ENCODE measurements around the gene RASEF. TPM values are rescaled to one million over a fixed set of nuclear protein-coding genes. Genes with fewer than 3 reads are reported as not detected.

Gene RASEF
- total and polyA plus RNA-seq, 8 donors: 6.6 to 26.7 (median 9.3) TPM

DNA sequence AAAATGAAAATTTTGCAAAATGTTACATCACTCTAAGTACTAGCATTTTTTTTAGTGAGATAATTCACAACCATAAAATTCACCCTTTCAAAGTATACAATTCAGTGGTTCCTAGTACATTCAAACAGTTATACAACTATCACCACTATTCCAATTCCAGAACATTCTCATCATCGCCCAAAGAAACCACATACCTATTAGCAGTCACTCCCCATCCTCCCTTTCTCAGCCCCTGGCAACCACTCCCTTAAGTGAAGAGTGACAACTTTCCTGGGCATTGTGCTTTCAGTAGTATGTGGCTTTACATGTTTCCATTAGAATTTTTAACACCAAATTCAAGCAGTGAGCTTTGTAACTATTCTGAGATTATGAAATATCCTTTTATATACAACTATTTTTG is 81.4 kb downstream of the RASEF start:
- TF ChIP-seq, protein P1, sequence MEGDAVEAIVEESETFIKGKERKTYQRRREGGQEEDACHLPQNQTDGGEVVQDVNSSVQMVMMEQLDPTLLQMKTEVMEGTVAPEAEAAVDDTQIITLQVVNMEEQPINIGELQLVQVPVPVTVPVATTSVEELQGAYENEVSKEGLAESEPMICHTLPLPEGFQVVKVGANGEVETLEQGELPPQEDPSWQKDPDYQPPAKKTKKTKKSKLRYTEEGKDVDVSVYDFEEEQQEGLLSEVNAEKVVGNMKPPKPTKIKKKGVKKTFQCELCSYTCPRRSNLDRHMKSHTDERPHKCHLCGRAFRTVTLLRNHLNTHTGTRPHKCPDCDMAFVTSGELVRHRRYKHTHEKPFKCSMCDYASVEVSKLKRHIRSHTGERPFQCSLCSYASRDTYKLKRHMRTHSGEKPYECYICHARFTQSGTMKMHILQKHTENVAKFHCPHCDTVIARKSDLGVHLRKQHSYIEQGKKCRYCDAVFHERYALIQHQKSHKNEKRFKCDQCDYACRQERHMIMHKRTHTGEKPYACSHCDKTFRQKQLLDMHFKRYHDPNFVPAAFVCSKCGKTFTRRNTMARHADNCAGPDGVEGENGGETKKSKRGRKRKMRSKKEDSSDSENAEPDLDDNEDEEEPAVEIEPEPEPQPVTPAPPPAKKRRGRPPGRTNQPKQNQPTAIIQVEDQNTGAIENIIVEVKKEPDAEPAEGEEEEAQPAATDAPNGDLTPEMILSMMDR (IDR thresholded peaks at IDR 0.05): no peak
- Histone ChIP-seq H3K27me3 (no peaks in the 10 kb centered on the region), H3K27ac (no peak overlapping the region), H3K36me3 (no peaks in the 10 kb centered on the region), H3K4me3 (no peak overlapping the region), H3K4me1 (no peaks in the 10 kb centered on the region), H3K9me3 (peaks cover 0 to 4% of the 10 kb centered on the region in 2 donors)
- no peak for DNase-seq
- intact Hi-C loops (cut with DNase I): no loop called here
- ATAC-seq: no peak

DNA sequence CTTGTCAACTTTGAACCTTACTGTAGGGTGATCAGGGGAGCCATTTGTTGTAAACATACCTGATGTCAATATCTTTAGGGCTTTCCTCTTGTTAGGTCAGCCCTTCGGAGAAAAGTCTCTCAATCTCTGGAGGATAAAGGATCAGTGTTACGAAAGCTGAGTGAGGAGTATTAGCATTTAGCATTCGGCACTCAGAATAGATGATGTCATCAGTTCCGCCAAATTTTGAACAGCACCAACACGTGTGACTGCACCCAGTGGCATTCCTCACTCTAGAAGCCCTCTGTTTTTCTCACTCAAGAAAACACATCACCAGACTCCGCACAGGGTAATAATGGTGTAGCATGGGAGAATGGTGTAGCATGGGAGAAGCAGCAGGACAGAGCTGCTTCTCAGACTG is 87.8 kb downstream of the RASEF start:
- no peaks in the 10 kb centered on the region for H3K27me3 ChIP-seq
- no peak for ATAC-seq
- no peak overlapping the region for H3K27ac ChIP-seq
- intact Hi-C loops (cut with DNase I): no loop called here
- H3K4me3 ChIP-seq: no peak overlapping the region
- H3K9me3 ChIP-seq: peaks cover 0 to 4% of the 10 kb centered on the region in 2 donors
- no peak for DNase-seq
- H3K4me1 ChIP-seq: no peaks in the 10 kb centered on the region
- TF ChIP-seq, protein P1 (IDR thresholded peaks at IDR 0.05): no peak
- H3K36me3 ChIP-seq: no peaks in the 10 kb centered on the region

GRCh38 chr9:82972446-82972845 is 90.5 kb downstream of the RASEF start:
- Histone ChIP-seq H3K27ac (no peak overlapping the region), H3K36me3 (no peaks in the 10 kb centered on the region), H3K27me3 (no peaks in the 10 kb centered on the region), H3K4me3 (no peak overlapping the region), H3K9me3 (peaks cover 0 to 2% of the 10 kb centered on the region in 2 donors), H3K4me1 (no peaks in the 10 kb centered on the region)
- DNase-seq: no peak
- intact Hi-C loops (cut with DNase I): no loop called here
- TF ChIP-seq, protein P1 (IDR thresholded peaks at IDR 0.05): no peak
- no peak for ATAC-seq

GRCh38 chr9:82970359-82970758 is 92.6 kb downstream of the RASEF start:
- intact Hi-C loops (cut with DNase I): no loop called here
- TF ChIP-seq, protein P1 (IDR thresholded peaks at IDR 0.05): no peak
- no peak for ATAC-seq
- no peak for DNase-seq
- no peaks in the 10 kb centered on the region for H3K4me1 ChIP-seq
- H3K27ac ChIP-seq: no peak overlapping the region
- no peaks in the 10 kb centered on the region for H3K36me3 ChIP-seq
- H3K27me3 ChIP-seq: no peaks in the 10 kb centered on the region
- no peak overlapping the region for H3K4me3 ChIP-seq
- no peaks in the 10 kb centered on the region for H3K9me3 ChIP-seq

- no peaks in the 10 kb centered on the region for H3K36me3 ChIP-seq
- no peaks in the 10 kb centered on the region for H3K9me3 ChIP-seq
- DNase-seq: no peak
- no peak overlapping the region for H3K27ac ChIP-seq
- H3K4me1 ChIP-seq: no peaks in the 10 kb centered on the region
- TF ChIP-seq, protein P1 (IDR thresholded peaks at IDR 0.05): no peak
- intact Hi-C loops (cut with DNase I): no loop called here
- H3K27me3 ChIP-seq: no peaks in the 10 kb centered on the region
- H3K4me3 ChIP-seq: no peak overlapping the region
- no peak for ATAC-seq
Observed at GRCh38 chr9:82969291-82969690, 93.7 kb downstream of the RASEF start.

Data from left lung (tissue), 10 donors.